HG03460 (cell line): ENCODE results near the gene CRYGN.
A peak's percentile ranks its signal among the peaks of the same experiment; 100 is the strongest.

Experiments used
- ATAC-seq: cut with Tn5 transposase; IDR thresholded peaks from one replicate; pipeline ENCODE4 v1.9.1; 2021; ENCODE audit not compliant: unreplicated experiment

The CRYGN gene

GRCh38 chr7:151408839-151409666 is 30.9 kb downstream of the CRYGN start:
- peak; percentile 68 for ATAC-seq

DNA sequence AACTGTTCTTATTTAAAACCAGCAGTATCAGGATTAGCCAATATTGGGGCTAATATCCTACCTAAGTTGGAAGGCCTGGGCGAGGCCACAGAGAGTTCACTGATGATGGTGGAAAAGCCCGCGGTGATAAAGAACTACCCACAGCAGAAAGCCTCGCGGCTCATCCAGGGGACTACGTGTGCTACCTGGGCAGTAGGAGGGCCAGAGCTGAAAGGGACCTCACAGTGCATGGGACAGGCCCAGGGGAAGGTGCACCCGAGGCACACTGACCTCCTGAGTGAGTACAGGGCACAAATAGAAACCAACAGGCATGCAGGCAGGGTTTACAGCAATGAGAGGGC is 31.5 kb downstream of the CRYGN start:
- ATAC-seq = no peak

- ATAC-seq = no peak
These were observed 32.9 kb downstream of the CRYGN start for GRCh38 chr7:151406886-151407583.

DNA sequence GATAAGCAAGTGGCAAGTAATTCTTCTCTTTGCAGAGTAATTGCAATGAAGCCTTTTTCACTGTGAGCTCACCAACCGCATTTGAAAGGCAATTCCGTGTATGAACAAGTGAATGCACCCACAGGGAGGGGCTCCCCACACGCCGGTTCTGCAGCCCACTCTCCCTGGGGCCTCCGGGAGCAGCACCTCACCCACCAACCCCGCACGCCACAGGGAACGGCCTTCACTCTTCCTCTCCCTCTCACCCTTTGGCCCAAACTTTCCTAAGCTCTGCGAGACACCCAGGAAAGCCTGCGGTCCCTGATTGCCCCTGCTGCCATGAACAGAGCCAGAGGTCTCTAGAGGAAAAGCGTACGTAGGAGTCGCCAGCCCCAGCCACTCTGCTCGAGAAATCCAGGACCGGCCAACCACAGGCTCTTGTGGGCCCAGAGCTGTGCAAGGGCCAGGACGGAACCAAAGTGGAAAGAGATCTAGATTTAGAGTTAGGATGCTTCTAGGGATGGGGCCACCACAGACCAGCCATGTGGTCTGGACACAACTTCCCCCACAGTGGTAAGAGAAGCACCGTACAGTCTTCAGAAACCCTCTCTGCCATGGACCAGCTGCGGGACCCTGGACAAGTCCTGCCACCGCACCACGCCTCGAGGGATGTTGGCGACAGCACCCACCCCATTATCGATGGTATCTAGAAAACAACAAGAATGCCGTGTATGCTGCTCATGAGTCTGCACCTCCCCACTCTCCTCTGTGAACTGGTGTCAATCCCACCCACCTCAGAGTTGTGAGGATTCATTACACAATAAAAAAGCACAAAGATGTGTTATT is 33.7 kb downstream of the CRYGN start:
- no peak for ATAC-seq

- no peak for ATAC-seq
These were observed 34.4 kb downstream of the CRYGN start for GRCh38 chr7:151405588-151405987.

DNA sequence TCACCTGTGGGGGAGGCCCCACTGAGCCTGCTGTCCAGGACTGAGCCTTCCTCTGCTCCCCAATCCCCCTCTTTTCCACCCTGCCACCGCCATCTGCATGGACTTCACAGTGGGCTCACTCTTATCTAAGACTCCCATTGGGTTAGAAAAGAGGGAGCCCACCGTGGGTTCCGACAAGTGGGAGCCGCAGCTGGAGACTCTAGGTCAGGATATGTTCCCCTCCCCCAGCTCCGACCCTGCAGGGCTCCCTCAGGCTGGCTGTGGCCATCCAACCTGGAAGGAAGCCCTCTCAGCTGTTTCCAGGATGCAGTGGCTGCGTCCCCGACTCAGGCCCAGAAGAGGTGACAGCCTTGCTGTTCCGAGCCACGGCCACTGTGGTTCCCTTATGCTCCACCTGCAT is 34.9 kb downstream of the CRYGN start:
- no peak for ATAC-seq

- ATAC-seq = no peak
These were observed 35.5 kb downstream of the CRYGN start for GRCh38 chr7:151404216-151405011.

DNA sequence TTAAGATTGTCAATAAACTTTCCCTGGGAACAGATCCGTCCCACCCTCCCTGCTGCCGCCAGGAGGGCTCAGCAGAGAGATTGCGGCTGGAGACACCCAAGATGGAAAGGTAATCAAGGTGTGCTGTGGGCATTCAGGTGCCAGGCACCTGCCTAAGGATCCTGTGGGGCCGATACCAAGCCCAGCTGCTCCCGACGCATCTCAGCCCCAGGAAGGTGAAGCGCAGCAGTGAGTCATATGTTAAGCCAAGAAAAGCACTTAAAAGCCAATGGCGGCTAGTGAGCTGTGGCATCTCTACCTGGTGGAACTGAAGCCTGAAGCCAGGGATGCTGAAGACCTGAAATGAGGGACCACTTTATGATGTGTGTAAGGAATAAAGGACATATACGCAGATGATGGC is 36.2 kb downstream of the CRYGN start:
- no peak for ATAC-seq

GRCh38 chr7:151402029-151402835 is 37.7 kb downstream of the CRYGN start:
- no peak for ATAC-seq

GRCh38 chr7:151400626-151401315 is 39.2 kb downstream of the CRYGN start:
- ATAC-seq = peak; percentile 61

DNA sequence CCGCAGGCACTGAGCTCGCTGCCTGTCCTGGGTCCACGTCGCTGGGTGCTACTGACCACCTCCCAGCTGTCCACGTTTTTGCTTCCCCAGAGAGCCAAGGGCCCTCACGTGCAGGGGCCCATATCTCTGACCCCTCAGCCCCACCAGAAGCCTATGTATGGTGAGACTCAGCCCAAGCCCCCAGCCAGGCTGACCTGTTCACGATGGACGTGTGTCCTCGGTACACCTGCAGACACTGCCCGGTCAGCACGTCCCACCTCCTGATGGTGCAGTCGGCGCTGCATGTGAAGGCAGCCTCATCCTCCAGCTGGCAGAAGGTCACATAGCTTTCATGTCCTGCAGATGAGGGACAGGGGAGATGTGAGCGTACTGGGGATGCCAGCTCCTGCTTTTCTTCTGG is 40.0 kb downstream of the CRYGN start:
- no peak for ATAC-seq

DNA sequence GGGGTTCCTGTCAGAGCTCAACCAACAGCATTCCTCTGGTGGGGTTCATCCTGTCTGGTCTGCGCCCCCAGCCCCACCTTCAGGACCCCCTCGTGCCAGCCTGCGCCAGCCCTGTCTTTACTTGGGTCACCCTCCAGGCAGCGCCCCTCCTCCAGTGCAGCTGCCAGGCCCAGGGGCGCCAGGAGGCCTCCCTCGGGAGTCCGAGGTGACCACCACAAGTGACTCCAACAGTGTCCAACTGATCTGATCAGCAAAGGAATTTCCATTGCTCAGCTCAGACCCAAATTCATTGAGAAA is 40.7 kb downstream of the CRYGN start:
- ATAC-seq = no peak

DNA sequence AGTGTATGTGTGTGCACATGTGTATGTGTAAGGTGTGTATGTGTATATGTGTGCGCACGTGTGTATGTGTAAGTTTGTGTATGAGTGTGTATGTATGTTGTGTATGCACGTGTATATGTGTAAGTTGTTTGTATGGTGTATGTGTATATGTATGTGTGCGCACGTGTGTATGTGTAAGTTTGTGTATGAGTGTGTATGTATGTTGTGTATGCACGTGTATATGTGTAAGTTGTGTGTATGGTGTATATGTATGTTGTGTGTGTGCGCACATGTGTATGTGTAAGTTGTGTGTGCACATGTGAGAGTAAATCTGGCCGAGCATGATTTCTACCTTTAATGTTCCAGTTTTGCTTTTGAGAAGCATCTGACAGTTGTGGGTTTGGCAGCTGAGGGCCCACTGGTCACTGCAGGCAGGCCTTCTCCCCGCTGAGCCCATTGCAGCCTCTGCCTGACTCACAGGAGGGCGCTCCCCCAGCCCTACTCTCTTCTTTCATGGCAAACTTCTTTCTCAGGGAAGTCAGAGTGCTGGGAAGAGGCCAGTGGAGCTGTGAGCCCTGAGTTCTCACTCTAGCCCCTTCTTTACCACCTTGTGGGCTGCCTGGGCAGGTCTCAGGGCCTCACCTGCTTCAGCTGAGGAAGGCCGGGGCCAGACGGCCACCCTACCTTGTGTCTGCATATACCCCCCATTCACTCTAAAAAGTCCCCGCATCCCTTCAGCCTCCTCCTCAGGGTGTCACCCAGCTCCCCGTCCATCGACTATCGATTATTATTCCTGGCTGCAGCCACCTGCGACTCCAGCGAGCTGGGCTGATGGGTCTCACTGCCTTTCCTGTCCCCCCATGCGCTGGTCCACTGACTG is 41.3 kb downstream of the CRYGN start:
- ATAC-seq = no peak

DNA sequence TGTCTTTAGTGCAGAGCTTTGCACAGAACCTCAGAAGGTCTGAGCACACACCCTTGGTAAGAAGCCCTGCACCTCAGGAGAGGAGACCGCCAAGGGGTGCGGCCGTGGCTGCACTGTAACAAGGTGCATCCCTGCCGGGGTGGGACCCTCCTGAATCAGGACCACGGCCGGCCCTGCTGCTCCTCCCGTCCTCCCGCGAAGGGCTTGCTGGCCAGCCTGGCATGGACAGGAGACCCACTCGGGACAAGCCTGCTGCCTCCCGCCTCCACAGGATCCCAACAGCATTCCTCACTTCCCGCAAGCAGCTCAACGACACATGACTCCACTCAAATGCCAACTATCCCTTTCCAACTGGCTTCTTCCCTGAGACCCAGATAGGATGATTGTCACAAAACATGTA is 42.9 kb downstream of the CRYGN start:
- ATAC-seq = no peak

- no peak for ATAC-seq
These were observed 43.5 kb downstream of the CRYGN start for GRCh38 chr7:151396328-151396970.

DNA sequence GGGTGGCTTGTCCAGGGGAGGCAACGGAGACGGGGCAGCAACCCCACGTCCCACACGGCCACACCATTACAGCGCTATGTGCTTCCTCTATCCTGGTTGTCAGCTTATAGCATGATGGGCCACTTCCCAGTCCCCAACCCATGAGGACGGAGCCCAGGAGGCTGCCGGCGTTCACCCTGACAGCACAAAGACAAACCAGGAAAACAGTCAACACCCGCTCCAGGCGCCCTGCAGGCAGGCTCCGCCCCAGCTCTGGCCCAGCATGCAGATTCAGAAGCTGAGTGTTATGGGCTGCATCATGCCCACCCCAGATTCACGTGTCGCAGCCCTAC is 44.9 kb downstream of the CRYGN start:
- no peak for ATAC-seq

GRCh38 chr7:151394076-151395035 is 45.6 kb downstream of the CRYGN start:
- ATAC-seq = no peak
